ENCODE measurements around the gene RRAS2.

DNA sequence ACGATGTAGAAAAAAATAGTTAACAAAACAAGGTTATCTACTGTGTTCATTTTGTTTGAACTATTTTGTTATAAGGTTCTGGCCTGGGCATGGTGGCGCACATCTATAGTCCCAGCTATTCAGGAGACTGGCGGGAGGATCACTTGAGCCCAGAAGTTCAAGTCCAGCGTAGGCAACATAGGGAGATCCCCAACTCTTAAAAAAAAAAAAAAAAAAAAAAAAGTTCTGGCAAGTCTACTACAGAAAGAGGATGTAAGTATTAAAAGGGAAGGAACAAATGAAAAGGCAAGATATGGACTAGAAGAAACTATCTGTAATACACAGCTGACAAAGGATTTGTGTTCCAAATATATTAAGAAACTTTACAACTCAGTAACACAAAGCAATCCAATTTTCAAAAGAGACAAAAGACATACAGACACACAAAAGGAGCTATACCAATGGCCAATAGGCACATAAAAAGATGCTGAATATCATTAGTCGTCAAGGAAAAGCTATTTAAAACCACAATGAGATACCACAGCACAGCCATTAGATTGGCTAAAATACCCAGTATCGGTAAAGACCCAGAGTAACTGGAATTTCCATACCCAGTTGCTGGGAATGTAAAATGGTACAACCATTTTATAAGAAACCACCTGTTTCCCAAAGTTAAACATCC lies 27.4 kb downstream of the RRAS2 start:
- TF ChIP-seq, protein P1, sequence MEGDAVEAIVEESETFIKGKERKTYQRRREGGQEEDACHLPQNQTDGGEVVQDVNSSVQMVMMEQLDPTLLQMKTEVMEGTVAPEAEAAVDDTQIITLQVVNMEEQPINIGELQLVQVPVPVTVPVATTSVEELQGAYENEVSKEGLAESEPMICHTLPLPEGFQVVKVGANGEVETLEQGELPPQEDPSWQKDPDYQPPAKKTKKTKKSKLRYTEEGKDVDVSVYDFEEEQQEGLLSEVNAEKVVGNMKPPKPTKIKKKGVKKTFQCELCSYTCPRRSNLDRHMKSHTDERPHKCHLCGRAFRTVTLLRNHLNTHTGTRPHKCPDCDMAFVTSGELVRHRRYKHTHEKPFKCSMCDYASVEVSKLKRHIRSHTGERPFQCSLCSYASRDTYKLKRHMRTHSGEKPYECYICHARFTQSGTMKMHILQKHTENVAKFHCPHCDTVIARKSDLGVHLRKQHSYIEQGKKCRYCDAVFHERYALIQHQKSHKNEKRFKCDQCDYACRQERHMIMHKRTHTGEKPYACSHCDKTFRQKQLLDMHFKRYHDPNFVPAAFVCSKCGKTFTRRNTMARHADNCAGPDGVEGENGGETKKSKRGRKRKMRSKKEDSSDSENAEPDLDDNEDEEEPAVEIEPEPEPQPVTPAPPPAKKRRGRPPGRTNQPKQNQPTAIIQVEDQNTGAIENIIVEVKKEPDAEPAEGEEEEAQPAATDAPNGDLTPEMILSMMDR (IDR thresholded peaks at IDR 0.05), result no peak
- TF ChIP-seq POLR2A (IDR thresholded peaks at IDR 0.05) (no peak), EP300 (IDR thresholded peaks at IDR 0.05; ENCODE audit: low read depth) (no peak), POLR2AphosphoS5 (IDR thresholded peaks at IDR 0.05) (no peak)

Measured in transverse colon (tissue), 4 donors.